AG04450 (cell line): ENCODE results near the gene F2RL1. TPM values are rescaled to one million over a fixed set of nuclear protein-coding genes. Genes with fewer than 3 reads are reported as not detected.
A peak's percentile ranks its signal among the peaks of the same experiment; 100 is the strongest.

Experiments
- CTCF ChIA-PET: fragments of 300-600, 350-600 bp; formaldehyde crosslinking; extraction: SDS; loops from one replicate; lab custom pipeline; 2022; ENCODE audit warnings: antibody characterized with exemption, inconsistent platforms; lab: Charles Lee
- POLR2A ChIA-PET: fragments of 350-600 bp; formaldehyde crosslinking; extraction: SDS; loops from one replicate; lab custom pipeline; 2021; ENCODE audit warnings: antibody characterized with exemption, inconsistent platforms; lab: Yijun Ruan, JAX
- DNase-seq: peaks from one replicate; pipeline ENCODE4 v3.0.0-alpha.2; 2011; ENCODE audit warnings: low read depth, low spot score
- H3K27ac ChIP-seq: one replicate; pipeline ENCODE4 v1.5.1; 2012; ENCODE audit warnings: low read depth, low read length, control low read depth
- H3K27me3 ChIP-seq: one replicate; pipeline ENCODE4 v1.6.0; 2012; ENCODE audit warnings: low read length; ENCODE audit not compliant: control insufficient read depth, insufficient read depth
- H3K4me3 ChIP-seq: 2 replicates; pipeline ENCODE4 v1.5.1; 2011; ENCODE audit warnings: mild to moderate bottlenecking, low read depth, low read length, control low read depth
- H3K9me3 ChIP-seq: 2 replicates; pipeline ENCODE4 v1.5.1; 2012; ENCODE audit warnings: low read length; ENCODE audit not compliant: control insufficient read depth, insufficient read depth
- polyA plus RNA-seq: library from polyadenylated mRNA; depleted of rRNA; stranded (reverse); fragments of >200 nt; gene quantifications from 2 replicates; pipeline ENCODE4 v1.2.3, GENCODE V29; 2011
- TF ChIP-seq, protein P1 (sequence below): IDR thresholded peaks from 2 replicates; pipeline ENCODE4 v1.5.1; 2011; ENCODE audit warnings: low read depth, low read length, control low read depth, inconsistent platforms

The F2RL1 gene
- polyA plus RNA-seq, 1 experiment = 11.0 TPM

DNA sequence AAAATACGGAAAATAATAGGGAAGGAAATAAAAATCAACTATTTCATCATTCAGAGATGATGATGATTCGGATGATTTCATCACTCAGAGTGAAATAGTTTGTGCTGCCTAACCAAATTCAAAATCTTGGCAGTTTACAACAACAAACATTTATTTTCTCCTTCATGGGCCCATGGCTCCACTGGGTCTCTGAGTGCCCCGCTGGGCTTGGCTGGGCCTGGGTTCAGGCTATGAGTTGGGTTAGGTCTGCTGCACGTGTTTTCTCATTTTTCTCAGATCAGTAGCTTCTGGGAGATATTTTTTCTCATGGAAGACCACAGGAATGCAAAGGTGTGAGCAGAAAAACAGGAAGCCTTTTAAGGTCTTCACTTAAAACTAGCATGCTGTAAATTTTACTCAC, 24.0 kb upstream of the F2RL1 start:
- Histone ChIP-seq H3K9me3 (no peaks in the 10 kb centered on the region; the same call in 1 of the 2 replicates), H3K27me3 (no peaks in the 10 kb centered on the region), H3K27ac (peak overlapping the region; percentile 31), H3K4me3 (no peak overlapping the region)
- TF ChIP-seq, protein P1, sequence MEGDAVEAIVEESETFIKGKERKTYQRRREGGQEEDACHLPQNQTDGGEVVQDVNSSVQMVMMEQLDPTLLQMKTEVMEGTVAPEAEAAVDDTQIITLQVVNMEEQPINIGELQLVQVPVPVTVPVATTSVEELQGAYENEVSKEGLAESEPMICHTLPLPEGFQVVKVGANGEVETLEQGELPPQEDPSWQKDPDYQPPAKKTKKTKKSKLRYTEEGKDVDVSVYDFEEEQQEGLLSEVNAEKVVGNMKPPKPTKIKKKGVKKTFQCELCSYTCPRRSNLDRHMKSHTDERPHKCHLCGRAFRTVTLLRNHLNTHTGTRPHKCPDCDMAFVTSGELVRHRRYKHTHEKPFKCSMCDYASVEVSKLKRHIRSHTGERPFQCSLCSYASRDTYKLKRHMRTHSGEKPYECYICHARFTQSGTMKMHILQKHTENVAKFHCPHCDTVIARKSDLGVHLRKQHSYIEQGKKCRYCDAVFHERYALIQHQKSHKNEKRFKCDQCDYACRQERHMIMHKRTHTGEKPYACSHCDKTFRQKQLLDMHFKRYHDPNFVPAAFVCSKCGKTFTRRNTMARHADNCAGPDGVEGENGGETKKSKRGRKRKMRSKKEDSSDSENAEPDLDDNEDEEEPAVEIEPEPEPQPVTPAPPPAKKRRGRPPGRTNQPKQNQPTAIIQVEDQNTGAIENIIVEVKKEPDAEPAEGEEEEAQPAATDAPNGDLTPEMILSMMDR = no peak
- CTCF ChIA-PET = interaction anchor here (0.6 to 1.5 kb wide), 2 partner anchors 20 to 21 kb away, joined by 3 to 4 read pairs; no protein-coding TSS in a partner anchor
- POLR2A ChIA-PET = no interaction called here
- no peak for DNase-seq

DNA sequence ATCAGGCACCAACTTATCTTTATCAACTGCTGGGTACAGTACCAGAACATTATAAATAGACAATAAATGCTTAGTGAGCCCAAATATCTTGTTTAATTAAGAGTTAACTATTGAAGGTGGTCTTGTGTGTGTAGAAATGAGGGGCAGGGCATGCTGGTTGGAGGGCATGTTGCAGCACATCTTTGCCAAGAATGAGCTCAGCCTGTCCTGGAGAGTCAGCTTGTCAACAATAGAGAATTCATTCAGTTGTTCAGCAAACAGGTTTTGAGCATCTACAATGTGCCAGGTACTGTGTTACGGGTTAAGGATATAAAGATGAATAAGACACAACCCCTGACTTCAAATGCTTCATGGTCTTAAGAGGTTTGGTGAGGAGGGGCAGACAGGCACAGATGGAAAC, 19.2 kb upstream of the F2RL1 start:
- CTCF ChIA-PET = no interaction called here
- no peaks in the 10 kb centered on the region; the same call in 1 of the 2 replicates for H3K9me3 ChIP-seq
- H3K4me3 ChIP-seq = no peak overlapping the region
- TF ChIP-seq, protein P1 = no peak
- no peak overlapping the region for H3K27ac ChIP-seq
- POLR2A ChIA-PET = no interaction called here
- no peak for DNase-seq
- no peaks in the 10 kb centered on the region for H3K27me3 ChIP-seq

- no peak for DNase-seq
- ChIA-PET CTCF (no interaction called here), POLR2A (no interaction called here)
- TF ChIP-seq, protein P1 = no peak
- H3K27me3 ChIP-seq = no peaks in the 10 kb centered on the region
- no peak overlapping the region for H3K4me3 ChIP-seq
- H3K9me3 ChIP-seq = no peaks in the 10 kb centered on the region; the same call in 1 of the 2 replicates
- H3K27ac ChIP-seq = no peak overlapping the region
These were observed 18.3 kb upstream of the F2RL1 start for GRCh38 chr5:76800579-76800978.

DNA sequence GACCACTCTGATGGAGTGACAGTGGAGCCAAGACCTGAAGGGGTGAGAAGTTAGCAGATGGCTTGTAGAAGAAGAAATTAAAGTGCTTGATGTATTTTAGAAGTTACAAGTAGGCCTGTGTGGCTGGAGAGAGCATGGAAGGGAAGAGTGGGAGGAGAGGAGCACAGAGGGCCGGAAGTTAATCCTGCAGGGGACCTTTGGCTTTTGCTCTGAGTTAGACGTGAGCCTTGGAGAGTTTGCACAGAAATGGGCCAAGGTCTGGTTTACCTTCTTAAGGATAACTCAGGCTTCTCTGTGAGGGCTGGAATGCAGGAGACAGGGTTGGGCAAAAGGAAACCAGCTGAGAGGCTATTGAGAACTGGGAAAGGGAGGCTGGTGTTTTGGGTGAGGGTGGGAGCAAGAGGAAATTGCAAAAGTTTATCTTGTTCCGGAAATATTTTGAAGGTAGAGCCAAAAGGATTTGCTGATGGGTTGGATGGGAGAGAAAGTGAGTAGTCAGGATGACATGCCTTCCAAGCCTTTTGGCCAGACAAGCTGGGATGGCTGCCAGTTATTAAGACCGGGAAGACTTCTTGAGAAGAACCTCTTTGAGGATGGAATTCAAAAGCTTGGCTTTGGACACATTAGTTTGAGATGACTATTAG, 17.5 kb upstream of the F2RL1 start:
- Histone ChIP-seq H3K4me3 (no peak overlapping the region), H3K9me3 (no peaks in the 10 kb centered on the region; the same call in 1 of the 2 replicates), H3K27ac (peak overlapping the region; percentile 39), H3K27me3 (no peaks in the 10 kb centered on the region)
- TF ChIP-seq, protein P1 = no peak
- CTCF ChIA-PET = no interaction called here
- POLR2A ChIA-PET = no interaction called here
- DNase-seq = no peak

- no peaks in the 10 kb centered on the region; the same call in 1 of the 2 replicates for H3K9me3 ChIP-seq
- H3K27ac ChIP-seq = no peak overlapping the region
- no peaks in the 10 kb centered on the region for H3K27me3 ChIP-seq
- DNase-seq = no peak
- ChIA-PET CTCF (no interaction called here), POLR2A (no interaction called here)
- TF ChIP-seq, protein P1 = no peak
- no peak overlapping the region for H3K4me3 ChIP-seq
These were observed 17.0 kb upstream of the F2RL1 start for GRCh38 chr5:76801803-76802195.
